Mesothelial cell of epicardium (in vitro differentiated cells): Measurements from ENCODE around the gene TAF10. TPM values are rescaled to one million over a fixed set of nuclear protein-coding genes. Genes with fewer than 3 reads are reported as not detected.

Source experiments
- DNase-seq, 2 experiments: peaks; one replicate each; pipeline ENCODE4 v3.0.0; 2021; ENCODE audit warnings: low spot score in 2 of 2; ENCODE audit not compliant: unreplicated experiment in 2 of 2
- H3K27ac Mint-ChIP-seq: 2 replicates; pipeline ENCODE4 v1.8.0; 2021; ENCODE audit warnings: mixed read lengths
- H3K27me3 Mint-ChIP-seq: 2 replicates; pipeline ENCODE4 v1.8.0; 2021; ENCODE audit warnings: low read depth, mixed read lengths
- H3K36me3 Mint-ChIP-seq: 2 replicates; pipeline ENCODE4 v1.8.0; 2021; ENCODE audit warnings: mixed read lengths
- H3K4me1 Mint-ChIP-seq: 2 replicates; pipeline ENCODE4 v1.8.0; 2021; ENCODE audit warnings: mixed read lengths
- H3K4me3 Mint-ChIP-seq: 2 replicates; pipeline ENCODE4 v1.8.0; 2021; ENCODE audit warnings: mild to moderate bottlenecking, moderate library complexity, mixed read lengths
- H3K9me3 Mint-ChIP-seq: 2 replicates; pipeline ENCODE4 v1.8.0; 2021; ENCODE audit warnings: mixed read lengths
- total RNA-seq: library from RNA; stranded (reverse); gene quantifications from 3 replicates; pipeline ENCODE4 v1.2.1, GENCODE V29; 2021
- TF ChIP-seq, protein P1 (sequence below): fragments of 200-600 bp; sonication (generic); IDR thresholded peaks from one replicate; pipeline ENCODE4 v1.5.0; 2021; ENCODE audit warnings: antibody characterized with exemption; ENCODE audit not compliant: unreplicated experiment

The TAF10 gene
- total RNA-seq, 1 donor from 2014 or later = 119 TPM

DNA sequence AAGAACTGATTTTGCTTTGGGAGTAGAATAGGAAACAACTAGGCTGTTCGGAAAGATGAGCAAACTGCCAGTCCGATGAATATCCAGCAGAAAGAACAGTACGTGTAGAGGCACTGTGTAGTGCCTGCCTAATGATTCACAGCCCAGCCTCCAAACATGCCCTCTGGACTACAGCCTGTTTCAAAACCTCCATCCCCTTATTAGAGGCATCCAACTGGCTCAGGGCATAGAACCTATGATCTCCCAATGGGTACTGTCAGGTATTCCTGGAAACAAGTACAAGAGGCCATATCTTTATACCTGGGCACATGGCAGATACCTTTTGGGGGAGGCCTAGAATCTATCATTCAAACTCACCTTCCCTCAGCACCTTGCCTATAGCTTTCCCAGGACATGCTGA is 13.5 kb downstream of the TAF10 start:
- H3K9me3 Mint-ChIP-seq = no peaks in the 10 kb centered on the region
- H3K27ac Mint-ChIP-seq = no peak overlapping the region
- no peak overlapping the region for H3K4me3 Mint-ChIP-seq
- peaks cover 16% of the 10 kb centered on the region for H3K36me3 Mint-ChIP-seq
- DNase-seq = no peak
- TF ChIP-seq, protein P1, sequence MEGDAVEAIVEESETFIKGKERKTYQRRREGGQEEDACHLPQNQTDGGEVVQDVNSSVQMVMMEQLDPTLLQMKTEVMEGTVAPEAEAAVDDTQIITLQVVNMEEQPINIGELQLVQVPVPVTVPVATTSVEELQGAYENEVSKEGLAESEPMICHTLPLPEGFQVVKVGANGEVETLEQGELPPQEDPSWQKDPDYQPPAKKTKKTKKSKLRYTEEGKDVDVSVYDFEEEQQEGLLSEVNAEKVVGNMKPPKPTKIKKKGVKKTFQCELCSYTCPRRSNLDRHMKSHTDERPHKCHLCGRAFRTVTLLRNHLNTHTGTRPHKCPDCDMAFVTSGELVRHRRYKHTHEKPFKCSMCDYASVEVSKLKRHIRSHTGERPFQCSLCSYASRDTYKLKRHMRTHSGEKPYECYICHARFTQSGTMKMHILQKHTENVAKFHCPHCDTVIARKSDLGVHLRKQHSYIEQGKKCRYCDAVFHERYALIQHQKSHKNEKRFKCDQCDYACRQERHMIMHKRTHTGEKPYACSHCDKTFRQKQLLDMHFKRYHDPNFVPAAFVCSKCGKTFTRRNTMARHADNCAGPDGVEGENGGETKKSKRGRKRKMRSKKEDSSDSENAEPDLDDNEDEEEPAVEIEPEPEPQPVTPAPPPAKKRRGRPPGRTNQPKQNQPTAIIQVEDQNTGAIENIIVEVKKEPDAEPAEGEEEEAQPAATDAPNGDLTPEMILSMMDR = no peak
- H3K4me1 Mint-ChIP-seq = no peaks in the 10 kb centered on the region
- no peaks in the 10 kb centered on the region for H3K27me3 Mint-ChIP-seq

DNA sequence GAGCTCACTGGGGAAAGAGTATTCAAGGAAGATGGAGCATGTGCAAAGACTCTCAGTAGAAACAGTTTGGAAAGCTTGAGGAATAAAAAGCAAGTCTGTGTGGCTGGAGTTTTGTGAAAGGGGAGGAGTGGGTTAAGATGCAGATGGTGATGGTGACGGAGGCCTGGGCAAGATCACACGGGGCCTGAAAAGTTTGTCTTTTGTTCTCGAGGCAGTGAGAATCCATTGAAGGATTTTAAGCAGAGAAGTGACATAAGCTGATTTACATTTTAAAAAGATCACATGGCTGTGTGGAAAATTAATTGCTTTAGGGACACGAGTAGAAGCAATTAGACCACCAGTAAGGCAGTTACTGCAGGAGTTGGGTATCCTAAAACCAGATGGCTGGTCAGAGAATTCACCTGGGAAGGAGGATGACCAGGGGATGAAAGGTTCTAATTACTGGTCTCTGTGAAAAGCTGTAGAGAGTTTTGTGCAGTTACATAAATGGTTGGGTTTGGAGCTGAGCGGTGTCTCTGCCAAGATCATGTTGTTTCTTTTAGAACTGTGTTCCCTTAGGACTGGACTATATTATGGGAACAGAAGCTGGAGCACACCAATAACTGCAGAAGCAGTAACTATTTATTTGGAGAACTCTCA is 15.7 kb downstream of the TAF10 start:
- H3K4me1 Mint-ChIP-seq = no peaks in the 10 kb centered on the region
- H3K27ac Mint-ChIP-seq = no peak overlapping the region
- H3K4me3 Mint-ChIP-seq = no peak overlapping the region
- TF ChIP-seq, protein P1 = no peak
- H3K27me3 Mint-ChIP-seq = no peaks in the 10 kb centered on the region
- H3K9me3 Mint-ChIP-seq = no peaks in the 10 kb centered on the region
- DNase-seq = no peak
- peaks cover 15% of the 10 kb centered on the region for H3K36me3 Mint-ChIP-seq

DNA sequence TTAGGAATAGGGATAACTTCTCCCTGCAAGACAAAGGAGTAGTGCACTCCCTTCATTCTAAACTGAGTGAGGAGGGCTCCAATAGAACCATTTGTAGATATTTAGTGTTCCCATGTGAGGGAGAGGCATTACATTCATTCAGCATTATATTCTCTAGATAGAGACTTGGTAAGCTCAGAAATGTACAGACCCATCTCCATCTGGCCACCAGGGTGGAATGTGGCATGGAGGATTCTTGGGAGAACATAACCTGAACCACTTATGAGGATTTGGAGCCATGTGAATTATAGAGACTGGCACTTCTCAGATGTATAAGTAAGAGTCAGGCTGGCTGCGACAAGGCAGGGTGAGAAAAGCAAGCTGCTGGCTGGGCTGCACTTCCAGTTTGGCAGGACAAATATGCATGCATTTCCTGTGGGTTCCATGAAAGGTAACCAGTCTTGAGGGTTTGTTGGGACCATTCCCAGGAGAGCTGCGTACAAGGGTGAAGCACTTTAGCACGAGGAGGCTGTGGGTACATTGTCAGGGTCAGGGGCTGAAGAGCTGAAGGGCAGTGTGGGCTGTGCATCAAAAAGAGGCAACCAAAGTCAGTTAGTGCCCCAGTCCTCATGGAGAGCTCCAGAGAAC is 17.8 kb downstream of the TAF10 start:
- no peak for DNase-seq
- H3K4me3 Mint-ChIP-seq = no peak overlapping the region
- no peaks in the 10 kb centered on the region for H3K27me3 Mint-ChIP-seq
- H3K27ac Mint-ChIP-seq = no peak overlapping the region
- H3K36me3 Mint-ChIP-seq = peaks cover 14% of the 10 kb centered on the region
- TF ChIP-seq, protein P1 = no peak
- no peaks in the 10 kb centered on the region for H3K9me3 Mint-ChIP-seq
- no peaks in the 10 kb centered on the region for H3K4me1 Mint-ChIP-seq

DNA sequence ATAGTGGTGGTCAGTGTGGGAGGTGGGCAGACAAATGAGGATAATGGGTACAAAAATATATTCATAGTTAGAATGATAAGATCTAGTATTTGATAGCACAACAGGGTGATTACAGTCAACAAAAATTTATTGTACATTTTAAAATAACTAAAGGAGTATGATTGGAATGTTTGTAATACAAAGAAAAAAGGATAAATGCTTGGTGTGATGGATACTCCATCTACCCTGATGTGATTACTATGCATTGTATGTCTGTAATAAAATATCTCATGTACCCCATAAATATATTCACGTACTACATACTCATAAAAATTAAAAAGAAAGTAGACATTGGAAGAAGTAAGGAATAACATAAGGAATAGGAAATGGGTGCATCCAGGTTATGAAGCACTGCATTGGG is 24.0 kb downstream of the TAF10 start:
- Mint-ChIP-seq H3K4me3 (no peak overlapping the region), H3K4me1 (no peaks in the 10 kb centered on the region), H3K9me3 (peaks cover 21% of the 10 kb centered on the region), H3K27ac (no peak overlapping the region), H3K36me3 (peaks cover 22% of the 10 kb centered on the region), H3K27me3 (no peaks in the 10 kb centered on the region)
- TF ChIP-seq, protein P1 = no peak
- DNase-seq = no peak

DNA sequence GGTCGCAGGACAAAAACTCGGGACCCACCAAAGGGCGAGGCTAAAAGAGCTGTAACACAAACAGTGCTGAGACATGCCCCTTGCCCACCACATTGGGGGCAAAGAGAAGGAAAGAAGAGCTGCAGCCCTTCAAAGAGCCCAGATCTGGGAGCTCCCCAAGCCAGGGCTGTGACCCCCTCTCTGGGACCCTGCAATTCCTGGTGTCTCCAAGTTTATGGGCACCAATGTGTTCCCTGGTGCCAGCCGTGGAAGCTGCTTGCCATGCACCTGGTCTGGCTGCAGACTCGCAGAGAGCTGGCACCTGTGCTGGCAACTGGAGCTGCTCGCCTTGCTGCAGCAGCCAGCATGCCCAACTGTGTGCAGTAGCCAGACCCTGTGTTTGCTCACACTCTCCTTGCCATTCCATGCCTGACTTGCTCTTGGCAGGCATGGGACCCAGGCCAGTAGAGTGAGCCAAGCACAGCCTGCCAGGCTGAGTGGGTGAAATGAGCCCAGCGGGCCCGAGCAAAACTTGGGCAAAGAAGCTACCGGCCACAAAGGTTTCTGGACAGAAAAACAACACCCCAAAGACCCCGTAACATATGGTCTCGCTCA is 24.6 kb downstream of the TAF10 start:
- no peaks in the 10 kb centered on the region for H3K27me3 Mint-ChIP-seq
- H3K27ac Mint-ChIP-seq = no peak overlapping the region
- H3K36me3 Mint-ChIP-seq = peaks cover 27% of the 10 kb centered on the region
- H3K4me3 Mint-ChIP-seq = no peak overlapping the region
- TF ChIP-seq, protein P1 = no peak
- H3K4me1 Mint-ChIP-seq = no peaks in the 10 kb centered on the region
- DNase-seq = no peak
- H3K9me3 Mint-ChIP-seq = peaks cover 26% of the 10 kb centered on the region
